OCI-LY1 (cell line): ENCODE results near the gene HSPA9.

Experiments used
- H2AFZ ChIP-seq: fragments of 200-600 bp; sonication (generic), shearing (Covaris generic); 2 replicates; pipeline ENCODE4 v1.6.0; 2014; ENCODE audit warnings: antibody characterized with exemption, mild to moderate bottlenecking, low read length
- H3F3A ChIP-seq: fragments of 200-600 bp; sonication (generic), shearing (Covaris generic); 2 replicates; pipeline ENCODE4 v1.6.0; 2014; ENCODE audit warnings: mild to moderate bottlenecking, antibody characterized with exemption, low read length, moderate library complexity; ENCODE audit not compliant: insufficient read depth
- H3K27ac ChIP-seq: fragments of 200-600 bp; sonication (generic); 2 replicates; pipeline ENCODE4 v1.5.1; 2014; ENCODE audit warnings: low read length, mixed run types, mild to moderate bottlenecking, low read depth; ENCODE audit not compliant: poor library complexity, severe bottlenecking
- H3K27me3 ChIP-seq: fragments of 200-600 bp; sonication (generic); 2 replicates; pipeline ENCODE4 v1.6.0; 2014; ENCODE audit warnings: antibody characterized with exemption, mild to moderate bottlenecking, low read length, moderate library complexity; ENCODE audit not compliant: insufficient read depth
- H3K36me3 ChIP-seq: fragments of 200-600 bp; sonication (generic); 2 replicates; pipeline ENCODE4 v1.6.1; 2014; ENCODE audit warnings: mild to moderate bottlenecking, antibody characterized with exemption, low read length, moderate library complexity, mixed read lengths; ENCODE audit not compliant: insufficient read depth
- H3K4me1 ChIP-seq: fragments of 200-600 bp; sonication (generic); 2 replicates; pipeline ENCODE4 v1.5.1; 2014; ENCODE audit warnings: mild to moderate bottlenecking, low read length, moderate library complexity; ENCODE audit not compliant: insufficient read depth, severe bottlenecking
- H3K4me2 ChIP-seq: fragments of 200-600 bp; sonication (generic), shearing (Covaris generic); 2 replicates; pipeline ENCODE4 v1.6.1; 2014; ENCODE audit warnings: low read length
- H3K4me3 ChIP-seq: fragments of 200-600 bp; sonication (generic); 2 replicates; pipeline ENCODE4 v1.5.1; 2014; ENCODE audit warnings: low read length, low read depth, mild to moderate bottlenecking, mixed read lengths; ENCODE audit not compliant: poor library complexity, severe bottlenecking
- H3K79me2 ChIP-seq: fragments of 200-600 bp; shearing (Covaris generic); 2 replicates; pipeline ENCODE4 v1.6.1; 2016; ENCODE audit warnings: mixed run types, low read length, mixed read lengths; ENCODE audit not compliant: insufficient read depth
- H3K9ac ChIP-seq: fragments of 200-600 bp; sonication (generic), shearing (Covaris generic); 2 replicates; pipeline ENCODE4 v1.6.1; 2014; ENCODE audit warnings: mild to moderate bottlenecking, low read length, mixed read lengths
- H3K9me2 ChIP-seq: fragments of 200-600 bp; sonication (generic), shearing (Covaris generic); 2 replicates; pipeline ENCODE4 v1.6.1; 2014; ENCODE audit warnings: low read depth, mild to moderate bottlenecking, low read length, mixed read lengths
- H3K9me3 ChIP-seq: fragments of 200-600 bp; shearing (Covaris generic); 2 replicates; pipeline ENCODE4 v1.6.1; 2014; ENCODE audit warnings: low read length, mixed read lengths
- H4K20me1 ChIP-seq: fragments of 200-600 bp; sonication (generic), shearing (Covaris generic); 2 replicates; pipeline ENCODE4 v1.6.0; 2016; ENCODE audit warnings: mild to moderate bottlenecking, low read length; ENCODE audit not compliant: insufficient read depth
- CTCF ChIP-seq: fragments of 200-600 bp; sonication (generic), shearing (Covaris generic); IDR thresholded peaks from 2 replicates; pipeline ENCODE4 v1.5.1; 2017; ENCODE audit warnings: mild to moderate bottlenecking, antibody characterized with exemption, low read length, moderate library complexity, mixed read lengths
- EZH2 ChIP-seq: fragments of 200-600 bp; sonication (generic), shearing (Covaris generic); IDR thresholded peaks from 2 replicates; pipeline ENCODE4 v1.8.0; 2017; ENCODE audit warnings: borderline replicate concordance, mixed run types, mild to moderate bottlenecking, antibody characterized with exemption, low read length, moderate library complexity, mixed read lengths

HSPA9 gene

GRCh38 chr5:138611678-138612218, 36.5 kb upstream of the HSPA9 start:
- H2AFZ ChIP-seq = no peak overlapping the region

GRCh38 chr5:138610918-138611677, 35.9 kb upstream of the HSPA9 start:
- H3K27ac ChIP-seq = no peak overlapping the region
- no peaks in the 10 kb centered on the region for H3K79me2 ChIP-seq
- no peak overlapping the region for H2AFZ ChIP-seq
- H3K9me3 ChIP-seq = no peaks in the 10 kb centered on the region
- H3K4me3 ChIP-seq = no peak overlapping the region
- H3F3A ChIP-seq = no peaks in the 10 kb centered on the region
- no peaks in the 10 kb centered on the region for H3K27me3 ChIP-seq
- no peaks in the 10 kb centered on the region for H3K4me1 ChIP-seq
- H3K36me3 ChIP-seq = no peaks in the 10 kb centered on the region
- H4K20me1 ChIP-seq = no peaks in the 10 kb centered on the region
- H3K9ac ChIP-seq = no peak overlapping the region
- no peaks in the 10 kb centered on the region for H3K9me2 ChIP-seq
- TF ChIP-seq CTCF = no peak
- TF ChIP-seq EZH2 = no peak
- no peak overlapping the region for H3K4me2 ChIP-seq

More at GRCh38 chr5:138611678-138612218, 36.5 kb upstream of the HSPA9 start:
- H3F3A ChIP-seq = no peaks in the 10 kb centered on the region
- no peak for TF ChIP-seq CTCF
- TF ChIP-seq EZH2 = no peak
- H3K36me3 ChIP-seq = no peaks in the 10 kb centered on the region
- no peak overlapping the region for H3K9ac ChIP-seq
- H3K4me3 ChIP-seq = no peak overlapping the region
- no peaks in the 10 kb centered on the region for H3K27me3 ChIP-seq
- no peaks in the 10 kb centered on the region for H3K9me3 ChIP-seq
- no peak overlapping the region for H3K4me2 ChIP-seq
- no peaks in the 10 kb centered on the region for H3K79me2 ChIP-seq
- no peaks in the 10 kb centered on the region for H3K4me1 ChIP-seq
- no peaks in the 10 kb centered on the region for H4K20me1 ChIP-seq
- H3K27ac ChIP-seq = no peak overlapping the region
- no peaks in the 10 kb centered on the region for H3K9me2 ChIP-seq

GRCh38 chr5:138610415-138610917, 35.3 kb upstream of the HSPA9 start:
- no peaks in the 10 kb centered on the region for H3K9me2 ChIP-seq
- no peaks in the 10 kb centered on the region for H3K36me3 ChIP-seq
- no peaks in the 10 kb centered on the region for H3F3A ChIP-seq
- no peaks in the 10 kb centered on the region for H3K4me1 ChIP-seq
- no peak for TF ChIP-seq EZH2
- no peak overlapping the region for H3K27ac ChIP-seq
- no peaks in the 10 kb centered on the region for H3K79me2 ChIP-seq
- H3K27me3 ChIP-seq = no peaks in the 10 kb centered on the region
- no peak overlapping the region for H3K4me3 ChIP-seq
- no peaks in the 10 kb centered on the region for H4K20me1 ChIP-seq
- no peaks in the 10 kb centered on the region for H3K9me3 ChIP-seq
- H3K4me2 ChIP-seq = no peak overlapping the region
- no peak overlapping the region for H3K9ac ChIP-seq
- H2AFZ ChIP-seq = no peak overlapping the region
